Thymus (tissue), 11 donors: ENCODE data around the gene PCSK5. TPM values are rescaled to one million over a fixed set of nuclear protein-coding genes. Genes with fewer than 3 reads are reported as not detected.

Experiments
- DNase-seq, 9 donors: peaks; one replicate each; pipeline ENCODE4 v3.0.0-alpha.2; 2013; ENCODE audit warnings: low spot score in 9 of 9, low read depth in 6 of 9, missing footprints in 1 of 9
- H3K27ac ChIP-seq, 2 donors: one replicate each; pipeline ENCODE4 v1.5.1; 2013; ENCODE audit warnings: control low read depth in 1 of 2, low read depth in 1 of 2, low read length in 1 of 2, mild to moderate bottlenecking in 1 of 2, moderate library complexity in 1 of 2
- H3K27me3 ChIP-seq, 2 donors: one replicate each; pipeline ENCODE4 v1.5.1; 2013; ENCODE audit warnings: low read length in 1 of 2; ENCODE audit not compliant: control insufficient read depth in 2 of 2, insufficient read depth in 1 of 2
- H3K36me3 ChIP-seq, 2 donors: one replicate each; pipeline ENCODE4 v1.5.1; 2013; ENCODE audit warnings: low read length in 1 of 2, mild to moderate bottlenecking in 1 of 2, moderate library complexity in 1 of 2; ENCODE audit not compliant: control insufficient read depth in 2 of 2, insufficient read depth in 2 of 2
- H3K4me1 ChIP-seq, 2 donors: one replicate each; pipeline ENCODE4 v1.5.1; 2013; ENCODE audit warnings: low read length in 2 of 2; ENCODE audit not compliant: control insufficient read depth in 2 of 2, insufficient read depth in 2 of 2
- H3K4me3 ChIP-seq, 2 donors: one replicate each; pipeline ENCODE4 v1.5.1; 2013; ENCODE audit warnings: low read length in 2 of 2, control low read depth in 1 of 2, mild to moderate bottlenecking in 1 of 2
- H3K9me3 ChIP-seq, 2 donors: one replicate each; pipeline ENCODE4 v1.5.1; 2013; ENCODE audit warnings: low read length in 1 of 2, mild to moderate bottlenecking in 1 of 2; ENCODE audit not compliant: control insufficient read depth in 2 of 2, insufficient read depth in 1 of 2
- WGBS: extraction: QIAGEN DNeasy Blood & Tissue Kit; methylation state at CpG from one replicate; pipeline ENCODE4 v1.1.7; 2013; 5-methylcytosine and 5-hydroxymethylcytosine counted together
- polyA plus RNA-seq: library from polyadenylated mRNA; stranded (reverse); fragments of 200-250 nt; gene quantifications from one replicate; pipeline ENCODE4 v1.2.3, GENCODE V29; 2013
- total RNA-seq: library from RNA; stranded (reverse); fragments of 120-200 nt; gene quantifications from one replicate; pipeline ENCODE4 v1.2.4, GENCODE V29; 2013
- donor health status: healthy.

The PCSK5 gene
- total and polyA plus RNA-seq, 2 donors = 4.1 to 20.1 TPM

DNA sequence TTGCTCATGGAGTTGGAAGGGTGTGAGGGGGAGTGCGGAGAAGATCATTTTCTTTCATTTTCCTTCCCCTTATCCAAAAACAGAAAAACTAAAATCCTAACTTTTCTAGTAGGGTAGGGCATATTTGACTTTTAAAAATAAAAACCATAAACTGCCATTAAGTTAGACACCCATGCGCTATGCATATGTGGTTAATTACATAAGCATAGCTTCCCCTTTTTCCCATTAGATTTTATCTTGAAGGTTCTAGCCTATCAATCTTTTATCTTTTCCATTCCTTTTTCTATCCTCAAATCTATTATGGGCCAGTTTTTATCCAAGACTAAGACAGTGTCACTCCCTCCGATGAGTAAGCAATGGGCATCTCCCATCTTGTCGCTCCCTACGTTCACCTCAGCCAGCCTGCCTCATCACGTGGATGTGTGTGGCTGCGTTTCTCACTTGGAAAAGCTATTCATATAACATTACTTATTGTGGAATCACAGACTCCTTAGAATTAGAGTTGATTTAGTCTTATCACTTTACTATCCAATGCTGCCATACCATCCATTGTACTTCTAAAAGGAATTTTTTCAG lies 49.2 kb downstream of the PCSK5 start:
- Histone ChIP-seq H3K4me1 (peaks cover 8 to 15% of the 10 kb centered on the region in 2 donors), H3K27me3 (no peaks in the 10 kb centered on the region), H3K36me3 (peaks cover 0 to 6% of the 10 kb centered on the region in 2 donors), H3K27ac (no peak overlapping the region), H3K9me3 (no peaks in the 10 kb centered on the region), H3K4me3 (no peak overlapping the region)
- 98% methylated on average over 7 of the region's 7 CpGs for WGBS
- DNase-seq = no peak

DNA sequence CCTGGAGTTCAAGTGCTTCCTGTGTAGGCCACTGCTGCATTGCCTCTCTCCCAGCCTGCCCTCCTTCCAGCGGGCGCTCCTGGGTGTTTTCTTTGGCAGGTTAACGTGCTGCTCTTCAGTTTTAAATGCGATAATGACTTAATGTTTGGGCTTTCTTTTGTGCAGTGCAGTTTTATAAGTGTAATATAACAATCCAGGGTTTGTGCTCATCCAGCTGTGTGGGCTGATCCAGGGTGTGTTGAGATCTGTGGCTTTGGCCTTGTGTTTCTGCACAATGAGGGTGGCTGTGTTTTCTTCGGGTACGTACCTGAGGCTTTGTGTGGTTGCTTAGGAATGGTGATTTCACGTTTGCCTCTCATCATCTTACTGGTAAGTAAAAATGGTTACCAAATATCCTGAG lies 50.6 kb downstream of the PCSK5 start:
- no peak overlapping the region for H3K4me3 ChIP-seq
- no peaks in the 10 kb centered on the region for H3K27me3 ChIP-seq
- H3K27ac ChIP-seq = no peak overlapping the region
- WGBS = 95% methylated on average over 7 of the region's 7 CpGs
- no peak for DNase-seq
- peaks cover 8 to 15% of the 10 kb centered on the region in 2 donors for H3K4me1 ChIP-seq
- H3K9me3 ChIP-seq = no peaks in the 10 kb centered on the region
- peaks cover 0 to 4% of the 10 kb centered on the region in 2 donors for H3K36me3 ChIP-seq

DNA sequence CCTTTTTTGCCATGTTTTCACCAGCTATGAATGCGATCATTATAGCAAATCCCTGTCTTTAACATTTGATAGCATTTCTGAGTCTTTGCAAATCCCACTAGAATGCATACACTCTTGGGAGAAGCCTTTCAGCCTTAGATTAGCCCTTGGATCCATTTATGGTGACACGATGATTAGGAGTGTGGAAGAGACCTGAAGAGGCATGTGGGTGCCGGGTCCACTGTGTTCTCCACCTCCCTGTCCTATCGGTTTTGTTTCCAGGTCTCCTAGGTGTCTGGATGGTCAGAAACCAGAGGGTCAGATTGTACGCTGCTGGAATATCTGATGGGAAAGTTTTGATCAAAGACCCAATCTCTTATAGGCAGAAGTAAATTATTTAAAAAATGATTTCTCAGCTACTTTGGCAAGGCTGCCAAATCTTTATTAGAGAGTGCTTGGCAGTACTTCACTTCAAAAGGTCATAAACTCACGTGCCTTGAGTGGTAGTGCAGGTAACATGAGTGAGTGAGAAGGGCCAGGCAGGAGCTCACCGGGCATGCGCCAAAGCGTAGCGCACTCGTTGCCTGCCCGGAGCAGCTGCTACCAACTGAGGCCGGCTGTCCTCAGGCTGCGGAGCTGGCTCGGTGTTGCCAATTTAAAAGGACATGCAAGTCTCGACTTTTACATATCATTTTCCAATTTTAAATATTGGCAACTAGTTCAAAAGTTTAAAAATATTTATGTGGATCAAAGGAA lies 51.3 kb downstream of the PCSK5 start:
- H3K27me3 ChIP-seq = no peaks in the 10 kb centered on the region
- H3K4me3 ChIP-seq = no peak overlapping the region
- peaks cover 8 to 15% of the 10 kb centered on the region in 2 donors for H3K4me1 ChIP-seq
- H3K27ac ChIP-seq = no peak overlapping the region
- no peak for DNase-seq
- WGBS = 89% methylated on average over 16 of the region's 16 CpGs
- peaks cover 0 to 4% of the 10 kb centered on the region in 2 donors for H3K36me3 ChIP-seq
- H3K9me3 ChIP-seq = no peaks in the 10 kb centered on the region

DNA sequence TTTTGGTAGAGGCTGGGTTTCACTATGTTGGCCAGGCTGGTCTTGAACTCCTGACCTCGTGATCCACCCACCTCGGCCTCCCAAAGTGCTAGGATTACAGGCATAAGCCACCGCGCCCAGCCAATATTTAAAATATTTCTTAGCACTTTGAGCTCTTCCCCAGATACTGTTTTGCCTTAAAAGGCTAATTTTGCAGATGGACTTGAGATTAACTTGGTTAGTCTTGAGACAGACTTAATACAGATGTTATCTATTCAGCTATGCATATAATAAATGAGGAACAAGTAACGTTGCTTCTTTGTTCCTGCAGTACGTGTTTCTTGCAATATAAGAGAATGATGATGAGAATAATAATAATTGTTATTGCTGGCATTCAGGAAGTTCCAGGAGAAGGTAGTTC lies 56.3 kb downstream of the PCSK5 start:
- Histone ChIP-seq H3K9me3 (no peaks in the 10 kb centered on the region), H3K27ac (no peak overlapping the region), H3K36me3 (peaks cover 7 to 8% of the 10 kb centered on the region in 2 donors), H3K27me3 (no peaks in the 10 kb centered on the region), H3K4me1 (no peaks in the 10 kb centered on the region), H3K4me3 (no peak overlapping the region)
- 97% methylated on average over 6 of the region's 6 CpGs for WGBS
- DNase-seq = no peak

GRCh38 chr9:75947233-75947632 lies 56.8 kb downstream of the PCSK5 start:
- no peak overlapping the region for H3K4me3 ChIP-seq
- H3K36me3 ChIP-seq = peaks cover 8 to 9% of the 10 kb centered on the region in 2 donors
- no peaks in the 10 kb centered on the region for H3K4me1 ChIP-seq
- H3K9me3 ChIP-seq = no peaks in the 10 kb centered on the region
- H3K27me3 ChIP-seq = no peaks in the 10 kb centered on the region
- no peak overlapping the region for H3K27ac ChIP-seq
- WGBS = 98% methylated on average over 2 of the region's 2 CpGs
- DNase-seq = no peak

- H3K4me1 ChIP-seq = peaks cover 0 to 4% of the 10 kb centered on the region in 2 donors
- no peak overlapping the region for H3K4me3 ChIP-seq
- no peaks in the 10 kb centered on the region for H3K9me3 ChIP-seq
- peaks cover 8 to 9% of the 10 kb centered on the region in 2 donors for H3K36me3 ChIP-seq
- DNase-seq = no peak
- H3K27me3 ChIP-seq = no peaks in the 10 kb centered on the region
- H3K27ac ChIP-seq = no peak overlapping the region
- 98% methylated on average over 3 of the region's 3 CpGs for WGBS
Measured at GRCh38 chr9:75950998-75951397, 60.5 kb downstream of the PCSK5 start.

DNA sequence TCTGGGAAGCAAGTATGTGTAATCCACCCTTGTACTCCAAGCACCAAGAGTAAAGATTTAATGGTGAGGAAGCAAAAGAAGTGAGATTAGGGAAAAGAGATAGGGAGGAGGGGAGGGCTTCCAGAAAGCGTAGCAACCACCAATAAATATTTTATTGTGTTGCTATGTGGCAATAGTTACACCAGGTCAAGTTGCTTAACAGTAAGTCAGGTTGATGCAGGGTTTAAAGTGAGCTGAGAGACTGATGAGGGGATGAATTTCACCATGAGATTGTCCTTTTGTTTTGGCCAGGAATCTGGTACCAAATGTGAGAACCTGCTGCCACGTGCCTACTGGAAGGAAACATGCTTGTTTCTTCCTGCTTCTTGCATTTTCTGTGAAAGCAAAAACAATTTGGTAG lies 62.7 kb downstream of the PCSK5 start:
- peaks cover 0 to 4% of the 10 kb centered on the region in 2 donors for H3K4me1 ChIP-seq
- DNase-seq = no peak
- WGBS = 84% methylated on average over 2 of the region's 2 CpGs
- no peaks in the 10 kb centered on the region for H3K9me3 ChIP-seq
- no peaks in the 10 kb centered on the region for H3K27me3 ChIP-seq
- H3K36me3 ChIP-seq = peaks cover 3 to 9% of the 10 kb centered on the region in 2 donors
- no peak overlapping the region for H3K4me3 ChIP-seq
- no peak overlapping the region for H3K27ac ChIP-seq

- Histone ChIP-seq H3K27ac (no peak overlapping the region), H3K4me1 (peaks cover 7 to 8% of the 10 kb centered on the region in 2 donors), H3K36me3 (peaks cover under 1 to 4% of the 10 kb centered on the region in 2 donors), H3K4me3 (no peak overlapping the region), H3K9me3 (no peaks in the 10 kb centered on the region), H3K27me3 (no peaks in the 10 kb centered on the region)
- no peak for DNase-seq
- WGBS = 95% methylated on average over 1 of the region's 1 CpG
Measured at GRCh38 chr9:75956161-75956560, 65.7 kb downstream of the PCSK5 start.

GRCh38 chr9:75957116-75957515 lies 66.6 kb downstream of the PCSK5 start:
- Histone ChIP-seq H3K36me3 (no peaks in the 10 kb centered on the region), H3K9me3 (no peaks in the 10 kb centered on the region), H3K27ac (no peak overlapping the region), H3K4me1 (peaks cover 13 to 15% of the 10 kb centered on the region in 2 donors), H3K4me3 (no peak overlapping the region), H3K27me3 (no peaks in the 10 kb centered on the region)
- DNase-seq = no peak
- 98% methylated on average over 3 of the region's 3 CpGs for WGBS
